GM20000 (cell line): ENCODE results near the gene MLC1.

Source experiments
- DNase-seq: peaks from one replicate; pipeline ENCODE4 v3.0.0; 2012; ENCODE audit warnings: low spot score
- CTCF ChIP-seq: IDR thresholded peaks from 2 replicates; pipeline ENCODE4 v1.5.1; 2012; ENCODE audit warnings: mild to moderate bottlenecking, control low read depth; ENCODE audit errors: extremely low read depth, missing control alignments

Gene MLC1

GRCh38 chr22:50020606-50021005 lies 64.6 kb downstream of the MLC1 start:
- no peak for TF ChIP-seq CTCF
- DNase-seq: no peak

DNA sequence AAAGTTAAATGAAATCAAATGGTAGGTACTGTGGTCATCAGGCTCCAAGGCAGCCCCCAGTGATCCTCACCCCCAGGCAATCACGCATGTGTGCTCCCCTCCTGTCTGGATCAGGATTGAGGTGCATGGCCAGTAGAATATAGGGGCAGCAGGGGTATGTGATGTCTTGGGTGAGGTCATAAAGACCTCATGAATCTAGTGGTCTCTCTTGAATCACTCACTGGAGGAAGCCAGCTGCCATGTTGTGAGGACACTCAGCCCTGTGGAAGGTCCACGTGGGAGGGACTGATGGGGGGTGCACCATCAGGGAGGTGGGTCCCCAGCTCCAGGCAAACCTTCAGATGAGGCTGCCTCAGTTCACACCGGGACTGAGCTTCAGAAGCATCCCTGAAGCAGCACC lies 65.9 kb downstream of the MLC1 start:
- DNase-seq: no peak
- no peak for TF ChIP-seq CTCF

GRCh38 chr22:50018608-50019285 lies 66.5 kb downstream of the MLC1 start:
- no peak for DNase-seq
- no peak for TF ChIP-seq CTCF

DNA sequence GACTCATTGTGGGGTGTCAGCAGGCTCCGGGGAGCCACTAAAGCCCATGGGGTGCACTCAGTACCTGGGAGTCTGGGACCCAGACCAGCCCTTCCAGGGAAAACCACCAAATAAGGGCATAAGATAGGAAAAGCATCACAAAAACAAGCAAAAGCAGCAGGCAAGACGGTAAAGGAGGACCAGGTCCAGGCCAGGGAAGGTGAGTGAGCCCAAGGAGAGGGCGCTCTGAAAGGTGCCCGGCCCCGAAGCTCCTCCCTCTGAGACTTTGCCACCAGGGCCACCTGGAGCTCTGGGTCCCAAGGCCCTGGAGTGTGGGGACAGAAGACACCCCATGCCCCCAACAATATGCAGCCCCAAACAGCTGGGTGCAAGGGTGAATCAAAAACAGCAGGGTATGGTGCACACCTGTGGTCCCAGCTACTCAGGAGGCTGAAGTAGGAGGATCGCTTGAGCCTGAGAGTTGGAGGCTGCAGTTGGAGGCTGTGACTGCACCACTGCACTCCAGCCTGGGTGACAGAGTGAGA lies 67.5 kb downstream of the MLC1 start:
- DNase-seq: no peak
- no peak for TF ChIP-seq CTCF

DNA sequence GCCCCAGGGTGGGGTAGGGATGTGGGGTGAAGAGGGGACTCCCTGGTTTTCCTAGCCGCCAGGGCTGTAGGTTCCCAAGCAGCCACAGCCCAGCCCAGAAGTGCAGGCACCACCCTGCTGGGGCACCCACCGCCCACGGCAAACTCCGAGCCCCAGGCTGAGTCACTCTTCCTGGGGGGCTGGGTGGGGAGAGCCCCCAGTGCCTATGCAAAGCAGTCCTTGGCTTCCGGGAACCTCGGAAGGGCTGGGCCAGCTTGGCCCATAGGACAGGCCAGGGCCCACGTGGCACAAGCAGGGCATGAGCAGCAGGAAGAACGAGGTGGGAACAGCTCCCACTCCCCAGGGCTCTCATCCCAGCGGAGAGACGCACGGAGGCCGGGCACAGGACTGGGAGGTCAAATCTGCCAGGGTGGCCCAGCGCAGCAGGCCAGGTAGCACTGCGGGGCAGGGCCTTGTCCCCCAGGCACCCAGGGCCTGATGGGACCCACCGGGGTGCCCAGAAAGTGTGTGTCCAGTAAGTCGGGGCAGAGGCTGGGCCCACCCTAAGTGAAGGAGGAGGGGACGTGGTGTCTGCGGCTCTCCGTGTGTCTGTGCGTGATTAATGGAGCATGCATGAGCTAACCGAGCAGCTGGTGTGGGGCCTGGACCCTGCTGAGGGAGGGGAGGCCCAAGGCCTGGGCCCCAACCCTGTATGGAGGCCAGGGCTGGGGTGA lies 68.1 kb downstream of the MLC1 start:
- DNase-seq: peak; percentile 87
- no peak for TF ChIP-seq CTCF

- no peak for DNase-seq
- no peak for TF ChIP-seq CTCF
Measured at GRCh38 chr22:50016308-50016987, 68.8 kb downstream of the MLC1 start.
